Measurements from ENCODE around the gene PRKCA.
"Not testable (repeated sequence)": the region's sequence is repeated elsewhere in the genome, so short reads cannot be mapped to it uniquely, and the experiment has no call there.

Gene PRKCA

GRCh38 chr17:66292353-66292752 is 10.1 kb upstream of the PRKCA start:
- no peak for DNase-seq

GRCh38 chr17:66296289-66296725 is 6.1 kb upstream of the PRKCA start:
- DNase-seq = no peak

- DNase-seq = not testable (repeated sequence)
These were observed 5.0 kb upstream of the PRKCA start for GRCh38 chr17:66297443-66297842.

DNA sequence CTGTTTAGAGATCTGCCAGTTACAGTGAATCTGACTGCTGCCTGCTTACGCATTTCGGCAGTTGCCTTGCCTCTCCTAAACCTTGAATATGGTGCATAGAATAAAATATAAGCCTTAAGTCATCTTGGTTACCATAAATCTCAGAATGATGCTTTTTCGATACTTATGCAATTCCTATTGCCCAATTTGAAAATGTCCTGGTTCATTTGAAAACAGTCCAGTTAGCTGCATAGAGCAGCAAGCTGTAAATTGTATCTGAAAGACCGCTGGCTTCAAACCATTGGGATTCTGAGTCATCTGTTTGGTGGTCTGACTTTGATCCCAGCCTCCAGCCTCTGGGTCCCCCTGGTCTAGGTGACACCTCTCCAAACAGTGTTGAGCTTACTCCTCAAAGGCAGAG is 2.7 kb upstream of the PRKCA start:
- DNase-seq = no peak

DNA sequence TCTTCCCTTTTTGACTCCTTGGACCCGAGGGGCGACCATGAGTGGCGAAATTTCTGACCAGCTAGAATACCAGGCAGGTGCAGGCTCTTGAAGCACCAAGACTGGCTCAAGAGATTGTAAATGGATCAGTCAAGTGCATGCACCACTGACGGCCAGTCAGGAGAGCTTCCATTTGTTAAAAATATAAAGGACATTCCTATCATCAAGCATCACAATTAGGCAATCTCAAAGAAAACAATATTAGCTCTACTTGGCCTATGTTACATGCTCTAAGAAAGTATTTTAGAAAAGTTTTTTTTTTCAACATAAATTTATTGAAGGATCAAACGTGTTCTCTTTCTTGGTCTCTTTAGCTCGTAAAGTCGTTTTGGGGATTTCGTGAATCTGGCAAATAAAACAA is 1.5 kb upstream of the PRKCA start:
- no peak for DNase-seq

DNA sequence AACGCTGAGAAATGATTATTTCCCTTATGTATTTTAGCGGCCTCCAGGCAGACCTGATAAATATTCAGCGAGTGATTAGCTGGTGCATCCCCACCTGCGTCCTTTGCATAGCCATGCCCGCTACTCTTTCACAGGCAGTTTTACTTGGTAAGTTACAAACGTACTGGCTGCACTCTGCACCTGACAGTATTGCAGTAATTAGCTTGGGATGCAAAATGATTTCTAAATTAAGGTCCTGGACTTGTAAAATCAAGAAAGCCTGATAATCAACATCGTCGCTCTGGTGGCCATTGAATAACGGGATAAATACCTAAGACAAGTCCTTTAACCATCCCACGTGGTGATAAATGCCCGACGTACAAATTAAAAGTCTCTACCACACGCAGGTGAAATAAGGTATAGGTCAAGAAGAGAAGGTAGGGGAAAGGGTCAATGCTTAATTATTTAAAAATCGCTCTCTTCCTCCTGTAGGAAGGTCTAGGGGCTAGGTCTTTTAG is 998 bp upstream of the PRKCA start:
- DNase-seq = no peak

GRCh38 chr17:66302761-66303626 is 581 bp downstream of the PRKCA start:
- DNase-seq = peak; percentile 65

GRCh38 chr17:66304304-66305174 is 2.1 kb downstream of the PRKCA start:
- no peak for DNase-seq

DNA sequence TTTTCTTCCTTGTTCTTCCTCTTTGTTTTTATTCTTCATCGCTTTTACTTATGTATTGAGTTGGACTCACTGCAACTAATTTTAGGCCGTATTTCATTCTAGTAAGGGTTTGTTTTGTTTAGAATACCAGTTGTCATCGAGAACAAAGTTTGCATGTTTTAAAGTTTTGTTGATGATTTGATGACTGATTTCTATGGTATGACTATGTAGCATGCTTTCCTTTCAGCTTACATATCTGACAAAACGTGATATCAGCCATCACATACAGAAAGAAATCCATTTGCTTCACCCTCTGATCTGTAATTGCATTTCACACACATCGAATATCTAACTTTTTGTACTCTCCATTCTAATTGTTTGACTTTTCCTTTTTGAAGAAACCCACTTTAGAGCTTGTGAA is 4.0 kb downstream of the PRKCA start:
- DNase-seq = no peak

DNA sequence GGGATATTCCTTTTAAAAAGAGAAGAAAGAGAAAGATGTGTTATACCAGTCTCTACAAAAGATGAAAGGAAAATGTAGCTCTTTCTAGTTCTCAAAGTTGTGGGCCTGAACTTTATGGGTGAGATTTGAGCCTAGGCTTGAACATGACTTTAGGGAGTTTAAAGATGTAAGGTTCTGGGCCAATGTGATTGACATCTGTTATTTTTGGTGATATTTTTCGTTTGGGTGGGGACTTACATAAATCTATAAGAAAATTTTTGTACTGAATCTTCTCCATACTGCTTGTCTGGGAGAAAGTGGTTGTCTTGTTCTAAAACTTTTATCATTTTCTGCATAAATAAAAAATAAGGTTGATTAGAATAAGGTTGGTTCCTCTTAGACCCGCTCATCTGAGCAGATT is 4.8 kb downstream of the PRKCA start:
- DNase-seq = no peak

DNA sequence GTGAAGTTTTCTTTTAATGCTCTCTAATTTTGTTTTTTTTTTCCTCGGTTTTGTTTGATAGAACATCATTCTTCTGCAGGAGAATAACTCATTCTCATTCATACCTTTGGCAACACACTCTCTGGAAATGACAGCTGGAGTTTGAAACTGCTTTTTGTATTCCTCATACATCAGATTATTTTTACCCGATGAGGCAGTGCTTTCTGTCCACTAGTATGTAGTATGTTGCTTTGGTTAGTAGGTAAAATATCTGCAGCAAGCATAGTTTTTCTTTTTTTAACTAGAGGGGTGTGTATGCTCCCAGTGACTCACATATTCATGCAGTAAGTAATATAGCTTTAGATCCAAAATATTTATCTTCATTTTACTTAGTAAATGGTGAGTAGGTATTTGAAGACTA is 6.4 kb downstream of the PRKCA start:
- no peak for DNase-seq

DNA sequence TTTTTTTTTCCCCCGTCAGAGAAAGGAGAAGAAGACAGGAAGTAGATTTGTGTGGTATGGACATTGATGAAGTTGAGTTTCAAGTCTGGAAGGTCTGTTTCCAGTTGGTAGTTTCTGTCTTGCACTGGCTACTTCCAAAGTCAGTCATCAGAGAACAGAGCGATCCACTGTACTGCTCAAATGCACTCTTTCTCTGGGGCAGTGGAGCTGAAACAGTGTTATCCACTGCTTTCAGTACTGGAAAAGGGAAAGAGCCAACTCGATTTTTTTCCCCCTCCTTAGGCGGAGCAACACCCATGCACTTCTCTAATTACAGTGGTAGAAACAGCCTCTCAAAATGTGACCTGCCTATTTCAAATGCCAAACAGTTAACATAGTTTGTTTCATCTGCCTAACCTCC is 7.4 kb downstream of the PRKCA start:
- DNase-seq = peak; percentile 30

DNA sequence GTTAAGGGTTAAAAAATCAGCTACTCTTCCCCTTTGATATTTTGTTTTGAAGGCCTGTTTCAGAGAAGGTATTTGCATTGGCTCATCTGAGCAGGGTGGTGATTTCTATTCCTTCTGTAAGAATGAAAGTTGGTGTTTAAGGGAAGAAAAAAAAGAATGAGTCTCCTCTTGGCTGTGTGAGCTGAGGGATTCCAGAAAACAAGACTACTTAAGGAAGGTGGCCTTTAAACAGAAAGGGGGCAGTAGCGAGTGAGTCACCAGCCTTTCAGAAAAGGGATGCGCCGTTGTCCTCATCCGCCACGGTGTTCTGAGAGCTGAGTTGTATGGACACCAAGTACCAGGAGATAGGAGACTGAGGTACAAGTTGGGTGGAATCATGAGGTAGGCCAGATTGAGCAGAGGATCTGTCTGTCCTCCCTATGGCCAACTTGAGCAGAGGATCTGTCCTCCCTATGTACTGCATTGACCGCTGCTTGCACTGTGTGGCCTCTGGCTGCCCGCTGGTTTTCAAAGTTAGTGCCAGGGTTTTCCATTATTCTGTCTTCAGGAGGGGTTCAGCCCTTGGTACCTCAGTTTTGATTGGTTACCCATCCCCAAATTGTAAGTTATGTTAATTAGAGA is 8.2 kb downstream of the PRKCA start:
- DNase-seq = no peak

- DNase-seq = no peak
These were observed 10.5 kb downstream of the PRKCA start for GRCh38 chr17:66312912-66313311.

DNA sequence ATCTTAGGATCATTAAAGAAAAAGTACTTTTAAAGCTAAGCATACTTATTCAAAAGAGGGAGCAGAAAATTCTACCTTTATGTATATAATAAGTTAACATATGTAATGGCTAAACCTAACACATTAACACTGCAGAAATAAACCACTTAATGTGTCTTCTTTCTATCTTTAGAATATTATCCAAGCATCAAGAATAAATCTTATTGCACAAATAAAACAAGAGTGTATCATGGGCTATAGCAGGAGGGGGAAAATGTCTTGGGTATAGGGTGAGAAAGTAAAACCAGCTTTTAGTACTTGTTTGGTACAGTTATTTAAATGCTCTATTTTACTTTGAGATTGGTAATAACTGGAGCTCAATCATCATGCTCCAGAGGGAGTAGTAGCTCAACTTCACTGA is 10.9 kb downstream of the PRKCA start:
- no peak for DNase-seq

DNA sequence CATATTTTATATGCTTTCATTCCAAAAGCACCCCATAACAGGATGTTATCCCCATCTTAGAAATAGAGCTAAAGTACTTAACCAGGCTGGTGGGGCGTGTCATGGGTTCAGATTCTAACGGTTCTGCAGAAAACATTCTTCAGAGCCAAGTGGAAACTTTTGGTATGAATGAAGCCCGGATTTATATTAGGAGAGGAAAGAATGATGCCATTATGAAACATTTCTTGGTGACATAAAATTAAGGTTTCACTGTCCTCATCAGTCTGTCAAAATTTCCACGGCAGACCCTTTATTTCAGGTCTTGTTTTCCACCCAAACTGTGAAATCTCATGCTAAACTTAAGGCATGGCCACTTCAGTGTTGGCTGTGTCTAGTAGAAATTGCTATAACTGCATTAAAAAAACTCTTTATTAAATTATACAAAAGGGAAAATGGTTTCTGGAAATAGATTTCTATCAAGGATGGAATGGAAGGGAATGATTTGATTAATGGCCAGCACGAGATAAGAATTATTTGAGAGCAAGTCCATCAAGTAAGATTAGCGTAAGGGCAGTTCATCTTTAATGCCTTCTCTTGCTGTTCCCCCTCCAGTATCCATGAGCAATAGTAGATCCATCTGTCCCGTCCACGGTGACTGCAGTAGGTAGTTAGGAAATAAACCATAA is 11.7 kb downstream of the PRKCA start:
- no peak for DNase-seq

GRCh38 chr17:66317629-66318028 is 15.2 kb downstream of the PRKCA start:
- no peak for DNase-seq

- DNase-seq = no peak
These were observed 16.8 kb downstream of the PRKCA start for GRCh38 chr17:66319226-66319625.

DNA sequence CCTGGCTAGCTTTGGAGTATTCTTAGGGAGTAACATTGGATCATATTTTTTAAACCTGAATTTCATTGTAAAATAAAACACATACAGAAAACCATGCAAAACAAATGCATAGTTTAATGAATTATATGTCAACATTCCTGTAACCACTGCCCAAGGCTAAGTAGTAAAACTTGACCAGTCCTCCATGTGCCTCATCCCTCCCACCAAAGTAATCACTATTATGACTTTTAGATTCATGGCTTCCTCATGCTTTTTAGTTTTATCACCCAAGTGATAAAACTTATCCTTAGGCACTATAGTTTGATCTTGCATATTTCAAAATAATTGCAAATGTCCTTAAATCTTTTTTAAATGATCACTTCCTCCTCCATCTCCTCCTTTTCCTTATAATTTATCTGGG is 20.4 kb downstream of the PRKCA start:
- no peak for DNase-seq

DNA sequence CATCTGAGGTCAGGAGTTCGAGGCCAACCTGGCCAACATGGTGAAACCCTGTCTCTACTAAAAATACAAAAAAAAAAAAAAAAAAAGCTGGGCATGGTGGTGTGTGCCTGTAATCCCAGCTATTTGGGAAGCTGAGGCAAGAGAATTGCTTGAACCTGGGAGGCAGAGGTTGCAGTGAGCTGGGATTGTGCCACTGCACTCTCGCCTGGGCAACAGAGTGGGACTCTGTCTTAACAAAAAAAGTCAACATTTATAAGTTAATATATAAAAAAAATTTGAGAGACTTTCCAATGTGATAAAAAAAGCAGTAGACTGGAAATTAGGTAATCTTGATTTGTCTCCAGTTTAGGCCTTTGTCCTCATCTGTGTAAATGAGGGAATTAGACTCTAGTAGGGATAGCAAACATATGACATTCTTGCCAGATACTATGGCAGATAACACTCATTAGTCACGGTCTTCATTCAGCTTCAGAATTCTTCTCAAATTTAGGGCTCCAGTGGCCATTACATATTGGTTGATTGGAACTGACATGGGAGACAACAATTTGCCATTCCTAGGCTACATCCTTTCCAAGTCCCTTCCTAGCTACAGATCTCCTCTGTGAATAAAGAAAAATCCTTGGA is 22.1 kb downstream of the PRKCA start:
- DNase-seq = not testable (repeated sequence)

DNA sequence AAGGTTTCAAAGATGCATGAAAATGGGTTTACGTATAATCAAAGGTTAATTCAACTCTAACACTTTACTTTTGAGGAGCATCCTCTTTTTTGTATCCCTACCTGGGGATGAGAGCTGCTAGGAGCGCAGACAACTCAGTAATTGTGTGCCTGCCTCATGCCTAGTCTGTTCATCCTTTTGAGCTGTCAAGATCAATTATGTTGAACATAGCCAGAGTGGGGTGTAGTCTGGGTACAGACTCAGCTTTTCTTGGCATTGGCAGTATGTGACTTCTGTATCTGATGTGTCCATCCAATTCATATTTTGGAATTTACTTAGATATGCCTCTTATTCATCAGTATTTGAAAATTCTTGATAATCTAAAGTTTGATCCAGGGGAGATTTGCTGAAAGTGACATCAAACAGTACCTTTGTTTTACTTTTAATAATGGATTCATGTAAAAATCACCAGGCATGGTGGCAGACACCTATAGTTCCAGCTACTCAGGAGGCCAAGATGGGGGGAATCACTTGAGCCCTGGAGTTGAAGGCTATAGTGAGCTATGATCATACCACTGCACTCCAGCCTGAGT is 24.1 kb downstream of the PRKCA start:
- DNase-seq = no peak

GRCh38 chr17:66330646-66331037 is 28.2 kb downstream of the PRKCA start:
- no peak for DNase-seq
